AG09309 (cell line): ENCODE measurements around the gene CD86.

Experiments used
- DNase-seq: peaks from one replicate; pipeline ENCODE4 v3.0.0-alpha.2; 2010; ENCODE audit warnings: low read depth
- H3K4me3 ChIP-seq: 2 replicates; pipeline ENCODE4 v1.5.1; 2011; ENCODE audit warnings: mild to moderate bottlenecking, low read depth, low read length, moderate library complexity; ENCODE audit not compliant: control insufficient read depth
- TF ChIP-seq, protein P1 (sequence below): IDR thresholded peaks from 2 replicates; pipeline ENCODE4 v1.5.1; 2011; ENCODE audit warnings: mild to moderate bottlenecking, low read depth, low read length, inconsistent platforms; ENCODE audit not compliant: insufficient read depth, control insufficient read depth; ENCODE audit errors: missing control alignments

Gene CD86, protein sequence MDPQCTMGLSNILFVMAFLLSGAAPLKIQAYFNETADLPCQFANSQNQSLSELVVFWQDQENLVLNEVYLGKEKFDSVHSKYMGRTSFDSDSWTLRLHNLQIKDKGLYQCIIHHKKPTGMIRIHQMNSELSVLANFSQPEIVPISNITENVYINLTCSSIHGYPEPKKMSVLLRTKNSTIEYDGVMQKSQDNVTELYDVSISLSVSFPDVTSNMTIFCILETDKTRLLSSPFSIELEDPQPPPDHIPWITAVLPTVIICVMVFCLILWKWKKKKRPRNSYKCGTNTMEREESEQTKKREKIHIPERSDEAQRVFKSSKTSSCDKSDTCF

DNA sequence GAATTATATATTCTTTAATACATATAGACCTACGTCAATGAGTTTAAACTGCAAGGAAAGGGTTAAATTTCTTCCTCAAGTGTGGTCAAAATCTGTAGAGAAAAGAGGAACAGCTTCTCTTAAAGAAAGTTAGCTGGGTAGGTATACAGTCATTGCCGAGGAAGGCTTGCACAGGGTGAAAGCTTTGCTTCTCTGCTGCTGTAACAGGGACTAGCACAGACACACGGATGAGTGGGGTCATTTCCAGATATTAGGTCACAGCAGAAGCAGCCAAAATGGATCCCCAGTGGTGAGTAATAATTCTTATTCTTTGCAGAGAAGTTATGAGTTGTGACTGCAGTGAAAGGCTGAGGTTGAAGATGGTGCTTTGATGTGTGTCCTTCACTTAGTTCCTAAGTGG is at the start of gene CD86:
TSS of gene CD86 (plus strand) at position 148 of the 400 bp plus-strand sequence. CDS start at position 276, 128 bp downstream.
- no peak for DNase-seq
- H3K4me3 ChIP-seq, result no peak within 1 kb of the TSS
- TF ChIP-seq, protein P1, sequence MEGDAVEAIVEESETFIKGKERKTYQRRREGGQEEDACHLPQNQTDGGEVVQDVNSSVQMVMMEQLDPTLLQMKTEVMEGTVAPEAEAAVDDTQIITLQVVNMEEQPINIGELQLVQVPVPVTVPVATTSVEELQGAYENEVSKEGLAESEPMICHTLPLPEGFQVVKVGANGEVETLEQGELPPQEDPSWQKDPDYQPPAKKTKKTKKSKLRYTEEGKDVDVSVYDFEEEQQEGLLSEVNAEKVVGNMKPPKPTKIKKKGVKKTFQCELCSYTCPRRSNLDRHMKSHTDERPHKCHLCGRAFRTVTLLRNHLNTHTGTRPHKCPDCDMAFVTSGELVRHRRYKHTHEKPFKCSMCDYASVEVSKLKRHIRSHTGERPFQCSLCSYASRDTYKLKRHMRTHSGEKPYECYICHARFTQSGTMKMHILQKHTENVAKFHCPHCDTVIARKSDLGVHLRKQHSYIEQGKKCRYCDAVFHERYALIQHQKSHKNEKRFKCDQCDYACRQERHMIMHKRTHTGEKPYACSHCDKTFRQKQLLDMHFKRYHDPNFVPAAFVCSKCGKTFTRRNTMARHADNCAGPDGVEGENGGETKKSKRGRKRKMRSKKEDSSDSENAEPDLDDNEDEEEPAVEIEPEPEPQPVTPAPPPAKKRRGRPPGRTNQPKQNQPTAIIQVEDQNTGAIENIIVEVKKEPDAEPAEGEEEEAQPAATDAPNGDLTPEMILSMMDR, result no peak

DNA sequence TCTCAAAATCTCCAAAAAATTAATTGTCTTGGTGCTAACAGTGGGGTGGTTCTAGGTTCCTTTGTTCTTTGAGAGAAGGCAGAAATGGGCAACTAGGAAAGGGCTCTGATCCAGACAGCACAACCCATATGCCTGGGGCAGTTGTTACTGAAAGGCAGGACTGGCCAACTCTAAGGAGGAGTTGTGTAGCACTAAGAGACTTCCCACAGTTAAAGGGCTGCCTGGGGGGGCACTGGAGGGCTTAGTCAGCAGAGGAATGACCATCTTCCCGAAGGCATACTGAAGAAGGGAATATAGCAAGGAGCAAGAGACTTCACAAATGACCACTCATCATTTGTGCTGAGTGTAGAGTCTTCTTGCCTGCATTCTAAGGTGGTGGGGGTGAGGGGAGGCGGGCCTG is 48.9 kb upstream of the CD86 start:
- H3K4me3 ChIP-seq, result no peak overlapping the region

DNA sequence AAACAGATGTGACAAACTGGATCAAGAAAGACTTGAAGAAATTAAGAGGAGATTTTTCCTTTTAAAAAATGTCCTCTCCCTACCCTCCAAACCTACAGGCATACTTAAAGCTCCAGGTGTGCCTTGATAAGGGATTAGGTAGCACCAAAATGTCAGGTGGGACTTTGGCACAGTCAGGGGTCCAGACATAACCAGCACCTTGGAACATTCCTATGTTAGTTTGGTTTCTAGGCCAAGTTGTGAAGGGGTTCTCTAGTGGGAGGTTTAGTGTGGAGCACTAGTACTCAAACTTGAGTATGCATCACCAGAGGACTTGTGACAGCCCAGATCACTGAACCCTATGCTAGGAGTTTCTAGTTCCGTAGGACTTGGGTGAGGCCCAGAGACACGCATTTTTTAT is 47.0 kb upstream of the CD86 start:
- TF ChIP-seq, protein P1, result no peak
- no peak overlapping the region for H3K4me3 ChIP-seq
- DNase-seq, result no peak

More for the DNA sequence above, 48.9 kb upstream of the CD86 start:
- DNase-seq, result no peak
- TF ChIP-seq, protein P1, result no peak

DNA sequence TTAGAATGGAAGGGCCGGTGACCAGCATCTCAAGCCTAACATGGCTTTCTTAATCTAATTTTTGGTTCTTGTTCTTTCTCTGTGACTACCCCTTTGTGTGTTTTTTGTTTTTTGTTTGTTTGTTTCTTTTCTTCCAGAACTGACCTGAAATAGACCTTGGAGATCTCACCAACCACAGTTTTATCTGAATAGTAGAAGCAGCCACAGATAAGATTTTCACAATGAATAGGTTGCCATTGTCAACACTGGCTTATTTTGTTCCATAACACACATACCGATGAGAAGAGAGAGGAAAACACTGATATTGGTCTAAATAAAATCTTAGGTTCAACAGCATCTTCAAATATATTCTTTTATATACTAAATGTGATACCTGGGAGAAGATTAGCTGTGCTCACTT is 44.7 kb upstream of the CD86 start:
- DNase-seq, result no peak
- no peak overlapping the region for H3K4me3 ChIP-seq
- TF ChIP-seq, protein P1, result no peak

DNA sequence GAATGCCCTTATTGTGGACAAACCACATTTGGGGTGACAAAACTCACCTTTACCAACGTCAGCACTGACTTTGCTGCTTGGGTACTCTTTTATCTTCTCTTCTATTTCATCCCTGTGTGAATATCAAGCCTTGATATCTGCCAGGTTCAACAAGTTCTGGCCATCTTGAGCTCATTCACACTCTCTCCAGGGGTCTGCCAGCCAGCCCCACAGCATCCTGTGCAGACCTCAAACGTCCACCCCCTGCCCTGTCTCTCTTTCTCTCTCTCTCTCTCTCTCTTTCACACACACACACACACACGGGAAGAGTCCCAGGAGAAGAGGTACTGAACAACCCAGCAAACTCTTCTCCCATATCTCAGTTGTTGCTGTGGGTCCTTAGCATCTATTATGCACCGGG is 43.8 kb upstream of the CD86 start:
- TF ChIP-seq, protein P1, result no peak
- no peak for DNase-seq
- no peak overlapping the region for H3K4me3 ChIP-seq

DNA sequence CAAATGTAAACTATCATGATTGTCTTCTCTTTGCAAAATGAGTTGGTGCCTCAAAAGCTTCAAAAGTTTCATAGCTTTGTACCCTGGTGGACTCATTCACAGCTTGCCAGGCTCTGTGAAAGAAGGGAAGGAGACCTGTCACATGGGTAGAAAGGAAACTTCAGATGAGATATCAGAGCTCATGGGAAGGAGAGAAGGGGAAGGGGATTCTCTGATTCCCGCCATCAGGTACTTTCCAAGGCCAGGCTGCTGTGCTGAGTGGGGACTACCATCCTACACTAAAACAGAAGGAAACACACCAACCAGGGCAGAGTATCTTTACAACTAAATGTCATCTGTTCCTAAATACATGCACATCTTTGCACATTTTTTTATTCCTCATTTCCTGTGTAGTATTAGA is 42.3 kb upstream of the CD86 start:
- TF ChIP-seq, protein P1, result no peak
- H3K4me3 ChIP-seq, result no peak overlapping the region
- no peak for DNase-seq
